Suppressor macrophage treated with lipopolysaccharide for 4 hours (primary cell): ENCODE results near the gene PEAK1.
"Not testable (repeated sequence)": the region's sequence is repeated elsewhere in the genome, so short reads cannot be mapped to it uniquely, and the experiment has no call there.

Source experiments
- DNase-seq: peaks from one replicate; pipeline ENCODE4 v3.0.0-alpha.2; 2020

PEAK1 gene

GRCh38 chr15:77425104-77425503 is 5.2 kb upstream of the PEAK1 start:
- no peak for DNase-seq

DNA sequence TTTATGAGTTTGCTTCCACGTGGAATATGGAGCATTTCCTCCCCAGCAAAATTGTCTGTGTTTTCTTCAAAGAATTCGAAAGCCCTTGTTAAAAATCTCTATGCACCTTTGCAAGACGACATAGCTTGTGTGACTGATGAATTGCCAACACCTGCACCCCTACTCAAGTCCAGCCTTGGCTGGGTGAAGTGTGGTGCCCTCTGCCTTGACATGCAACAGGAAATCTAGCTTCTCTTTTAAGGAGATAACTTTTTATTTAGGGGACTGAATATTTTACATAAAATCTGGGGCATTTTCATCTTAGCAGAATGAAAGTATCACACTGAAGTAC is 1.4 kb upstream of the PEAK1 start:
- no peak for DNase-seq

GRCh38 chr15:77420610-77421369 is 886 bp upstream of the PEAK1 start, which contains the start of gene HMG20A:
TSS of gene HMG20A (plus strand) at chr15:77420888. CDS start at chr15:77458408, 37,520 bp downstream.
- peak; percentile 81 for DNase-seq

GRCh38 chr15:77418966-77419835 is 703 bp downstream of the PEAK1 start:
- peak; percentile 42 for DNase-seq

DNA sequence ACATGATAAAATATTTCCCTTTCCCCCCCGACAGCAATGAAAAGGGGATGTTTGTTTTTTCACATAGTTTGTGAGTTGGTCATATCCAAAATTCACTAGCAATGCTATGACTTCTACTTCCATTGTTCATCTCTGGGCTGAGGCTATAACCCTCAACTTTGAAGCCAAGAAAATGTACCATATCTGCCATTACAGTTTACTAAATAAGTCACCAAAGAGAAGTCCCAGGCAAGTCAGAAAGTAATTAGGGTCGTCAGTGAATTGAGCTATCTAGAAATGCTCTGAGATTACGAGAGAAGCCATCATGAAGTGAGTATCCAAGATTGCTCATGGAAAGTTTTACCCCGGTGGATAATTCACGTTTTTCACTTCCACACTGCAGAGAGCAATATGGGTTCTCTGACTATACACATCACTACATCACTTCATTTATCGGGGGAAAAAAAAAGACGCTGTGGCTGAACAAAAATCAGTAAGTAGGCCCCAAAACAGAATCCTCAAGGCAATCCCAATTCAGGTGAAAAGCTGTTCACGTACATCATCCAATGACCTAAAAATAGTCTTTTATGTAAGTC is 1.4 kb downstream of the PEAK1 start:
- peak; percentile 8 for DNase-seq

- no peak for DNase-seq
Observed at GRCh38 chr15:77417602-77418001, 2.3 kb downstream of the PEAK1 start.

DNA sequence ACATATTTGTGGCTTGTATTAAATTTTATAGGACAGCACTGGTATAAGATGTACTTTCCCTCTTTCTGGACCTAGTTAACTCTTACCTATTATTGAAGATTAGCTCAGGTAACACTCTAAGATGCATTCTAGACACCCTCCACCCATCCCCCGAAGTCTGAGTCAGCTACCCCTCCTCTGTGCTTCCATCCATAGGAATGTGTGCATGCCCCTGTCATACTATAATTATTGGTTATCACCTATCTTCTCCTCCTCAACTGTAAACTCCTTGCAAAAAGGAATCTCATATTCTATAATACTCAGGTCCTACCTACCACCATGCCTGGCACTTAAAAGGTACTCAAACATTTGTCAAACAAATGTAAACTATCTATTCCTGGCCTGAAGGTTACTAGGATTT is 3.0 kb downstream of the PEAK1 start:
- DNase-seq: no peak

DNA sequence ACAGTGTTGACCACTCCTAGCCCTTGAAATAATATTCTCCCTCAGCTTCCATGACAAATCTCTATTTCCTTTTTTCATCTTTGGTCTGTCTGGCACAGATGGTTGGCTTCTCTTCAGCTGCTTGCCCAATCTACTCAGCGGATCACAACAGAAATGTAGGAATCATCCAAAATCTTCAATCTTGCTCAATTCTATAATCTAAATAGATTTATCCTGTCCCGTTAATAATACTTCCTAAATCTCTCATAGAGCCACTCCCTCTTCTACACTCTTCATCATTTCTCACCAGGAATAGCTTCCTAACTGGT is 3.8 kb downstream of the PEAK1 start:
- peak; percentile 61 for DNase-seq

GRCh38 chr15:77415450-77416147 is 4.3 kb downstream of the PEAK1 start:
- no peak for DNase-seq

- DNase-seq: no peak
Observed at GRCh38 chr15:77414789-77415442, 5.0 kb downstream of the PEAK1 start.

DNA sequence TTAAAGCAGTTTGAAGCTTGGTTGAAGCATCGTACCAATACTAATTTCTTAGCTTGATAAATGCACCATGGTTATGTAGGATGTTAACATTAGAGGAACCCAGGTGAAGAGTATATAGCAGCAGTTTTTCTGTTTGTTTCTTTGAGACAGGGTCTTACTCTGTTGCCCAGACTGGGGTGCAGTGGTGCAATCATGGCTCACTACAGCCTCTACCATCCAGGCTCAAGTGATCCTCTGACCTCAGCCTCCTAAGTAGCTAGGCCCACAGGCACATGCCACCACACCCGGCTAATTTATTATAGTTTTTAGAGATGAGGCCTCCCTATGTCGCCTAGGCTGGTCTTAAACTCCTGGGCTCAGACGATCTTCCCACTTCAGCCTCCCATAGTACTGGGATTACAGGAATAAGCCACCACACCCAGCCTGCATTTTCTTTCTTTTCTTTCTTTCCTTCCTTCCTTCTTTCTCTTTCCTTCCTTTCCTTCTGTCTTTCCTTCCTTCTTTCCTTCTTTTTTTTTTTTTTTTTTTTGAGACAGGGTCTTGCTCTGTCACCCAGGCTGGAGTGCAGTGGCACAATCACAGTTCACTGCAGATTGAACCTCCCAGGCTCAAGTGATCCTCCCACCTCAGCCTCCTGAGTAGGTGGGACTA is 6.1 kb downstream of the PEAK1 start:
- no peak for DNase-seq

- no peak for DNase-seq
Observed at GRCh38 chr15:77412972-77413698, 6.8 kb downstream of the PEAK1 start.

GRCh38 chr15:77411619-77411976 is 8.3 kb downstream of the PEAK1 start:
- DNase-seq: no peak

DNA sequence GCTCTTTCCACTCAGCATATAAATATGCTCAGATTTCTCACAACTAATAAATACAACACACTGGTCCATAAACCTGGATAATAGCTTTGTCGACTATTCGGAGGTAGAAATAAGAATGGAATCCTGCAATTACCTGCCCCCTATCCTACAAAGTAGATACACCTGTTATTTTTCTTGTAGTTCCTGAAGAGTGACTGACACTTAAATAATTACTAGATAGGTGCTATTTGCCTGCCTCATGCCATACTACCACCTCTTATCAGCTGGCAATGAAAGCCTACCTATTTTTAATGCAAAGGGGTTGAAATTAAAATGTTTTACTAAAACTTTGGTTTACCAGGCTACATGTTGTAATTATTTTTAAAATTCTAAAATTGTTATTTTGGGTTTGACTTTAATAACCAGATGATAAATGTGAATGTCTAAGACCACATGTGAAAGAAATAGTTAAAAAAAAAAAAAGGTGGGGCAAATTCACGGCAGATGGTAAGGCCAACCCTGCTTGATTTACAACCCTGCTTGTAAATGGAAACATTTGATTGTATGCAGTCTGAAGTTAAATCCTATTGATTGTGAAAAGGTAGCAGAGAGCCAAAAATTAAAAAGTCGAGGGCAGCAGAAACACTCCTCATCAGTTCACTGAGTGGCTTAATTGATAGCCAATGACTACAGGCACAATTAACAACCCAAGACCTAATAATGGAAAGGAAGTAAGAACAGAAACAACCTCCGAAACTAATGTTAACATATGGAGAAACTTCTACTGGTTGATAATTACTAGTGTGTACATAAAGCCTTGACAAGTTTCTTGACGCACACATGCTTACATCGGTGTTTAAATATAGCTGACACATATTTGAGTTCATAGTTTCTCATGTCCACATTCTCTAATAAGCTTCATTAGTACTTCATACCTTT is 8.9 kb downstream of the PEAK1 start:
- DNase-seq: no peak

GRCh38 chr15:77410157-77410500 is 9.8 kb downstream of the PEAK1 start:
- DNase-seq: not testable (repeated sequence)

- peak; percentile 57 for DNase-seq
Observed at GRCh38 chr15:77409259-77410156, 10.4 kb downstream of the PEAK1 start.

DNA sequence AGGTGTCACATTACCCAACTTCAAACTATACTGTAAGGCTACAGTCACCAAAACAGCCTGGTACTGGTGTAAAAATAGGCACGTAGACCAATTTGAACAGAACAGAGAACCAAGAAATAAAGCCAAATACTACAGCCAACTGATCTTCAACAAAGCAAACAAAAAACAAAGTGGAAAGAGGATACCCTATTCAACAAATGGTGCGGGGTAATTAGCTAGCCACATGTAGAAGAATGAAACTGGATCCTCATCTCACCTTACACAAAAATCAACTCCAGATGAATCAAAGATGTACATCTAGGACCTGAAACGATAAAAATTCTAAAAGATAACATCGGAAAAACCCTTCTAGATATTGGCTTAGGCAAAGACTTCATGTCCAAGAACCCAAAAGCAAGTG is 13.1 kb downstream of the PEAK1 start:
- no peak for DNase-seq

- DNase-seq: not testable (repeated sequence)
Observed at GRCh38 chr15:77406173-77406759, 13.6 kb downstream of the PEAK1 start.

DNA sequence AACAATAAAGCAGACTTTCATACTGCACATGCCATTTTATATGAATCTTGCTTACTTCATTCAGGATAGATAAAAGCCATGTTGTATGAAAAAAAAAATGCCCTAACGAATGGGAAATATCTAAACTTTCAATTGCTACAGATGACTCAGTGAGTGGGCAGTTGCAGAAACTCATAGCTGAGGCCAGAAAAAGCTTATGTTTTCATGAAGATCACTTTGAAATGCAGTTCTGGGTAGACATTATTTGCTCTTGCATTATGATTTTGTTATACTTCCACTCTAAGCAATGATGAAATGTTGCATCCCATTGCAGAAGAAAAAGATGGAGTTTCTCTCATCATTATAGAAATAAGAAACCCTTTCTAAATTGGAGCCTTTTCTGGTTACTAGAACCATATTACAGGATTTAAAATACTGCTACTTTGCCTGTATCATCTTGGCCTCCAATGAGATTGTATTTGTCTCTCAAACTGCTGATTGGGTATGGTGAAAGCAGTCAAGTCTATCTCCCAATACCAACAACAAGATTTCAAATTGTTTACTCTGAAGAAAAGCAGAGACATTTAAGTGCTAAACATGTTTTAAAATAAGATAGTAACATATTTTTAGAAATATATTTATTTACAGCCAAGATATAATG is 17.0 kb downstream of the PEAK1 start:
- peak; percentile 64 for DNase-seq
